Measurements from ENCODE around the gene MTARC1. TPM values are rescaled to one million over a fixed set of nuclear protein-coding genes. Genes with fewer than 3 reads are reported as not detected.

The MTARC1 gene
- 8.0 to 9.4 TPM (median 9.0 TPM) in 5 replicates for total RNA-seq (2022; extraction: Qiagen RNA extraction)

DNA sequence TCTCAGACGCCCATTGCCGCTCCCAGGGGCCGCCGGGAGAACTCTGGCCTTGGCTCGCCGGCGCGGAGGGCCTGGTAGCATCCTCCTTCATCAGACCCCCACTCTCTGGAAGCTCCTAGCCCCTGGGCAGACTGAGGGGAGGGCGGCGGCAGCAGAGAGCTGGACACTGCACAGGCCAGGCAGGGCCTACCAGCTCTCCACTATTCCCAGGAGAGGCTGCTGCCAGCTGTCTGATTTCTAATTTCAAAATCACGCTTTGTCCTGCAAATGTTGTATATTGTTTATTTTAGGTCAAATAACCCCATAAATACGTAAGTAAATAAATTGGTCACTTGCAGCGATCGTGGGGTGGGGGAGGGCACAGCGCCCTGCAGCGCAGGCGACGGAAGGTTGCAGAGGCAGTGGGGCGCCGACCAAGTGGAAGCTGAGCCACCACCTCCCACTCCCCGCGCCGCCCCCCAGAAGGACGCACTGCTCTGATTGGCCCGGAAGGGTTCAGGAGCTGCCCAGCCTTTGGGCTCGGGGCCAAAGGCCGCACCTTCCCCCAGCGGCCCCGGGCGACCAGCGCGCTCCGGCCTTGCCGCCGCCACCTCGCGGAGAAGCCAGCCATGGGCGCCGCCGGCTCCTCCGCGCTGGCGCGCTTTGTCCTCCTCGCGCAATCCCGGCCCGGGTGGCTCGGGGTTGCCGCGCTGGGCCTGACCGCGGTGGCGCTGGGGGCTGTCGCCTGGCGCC, at the start of gene MTARC1:
Gene MTARC1 (plus strand): TSS at position 577 of the 732 bp plus-strand sequence. CDS start 32 bp downstream, at position 609.

DNA sequence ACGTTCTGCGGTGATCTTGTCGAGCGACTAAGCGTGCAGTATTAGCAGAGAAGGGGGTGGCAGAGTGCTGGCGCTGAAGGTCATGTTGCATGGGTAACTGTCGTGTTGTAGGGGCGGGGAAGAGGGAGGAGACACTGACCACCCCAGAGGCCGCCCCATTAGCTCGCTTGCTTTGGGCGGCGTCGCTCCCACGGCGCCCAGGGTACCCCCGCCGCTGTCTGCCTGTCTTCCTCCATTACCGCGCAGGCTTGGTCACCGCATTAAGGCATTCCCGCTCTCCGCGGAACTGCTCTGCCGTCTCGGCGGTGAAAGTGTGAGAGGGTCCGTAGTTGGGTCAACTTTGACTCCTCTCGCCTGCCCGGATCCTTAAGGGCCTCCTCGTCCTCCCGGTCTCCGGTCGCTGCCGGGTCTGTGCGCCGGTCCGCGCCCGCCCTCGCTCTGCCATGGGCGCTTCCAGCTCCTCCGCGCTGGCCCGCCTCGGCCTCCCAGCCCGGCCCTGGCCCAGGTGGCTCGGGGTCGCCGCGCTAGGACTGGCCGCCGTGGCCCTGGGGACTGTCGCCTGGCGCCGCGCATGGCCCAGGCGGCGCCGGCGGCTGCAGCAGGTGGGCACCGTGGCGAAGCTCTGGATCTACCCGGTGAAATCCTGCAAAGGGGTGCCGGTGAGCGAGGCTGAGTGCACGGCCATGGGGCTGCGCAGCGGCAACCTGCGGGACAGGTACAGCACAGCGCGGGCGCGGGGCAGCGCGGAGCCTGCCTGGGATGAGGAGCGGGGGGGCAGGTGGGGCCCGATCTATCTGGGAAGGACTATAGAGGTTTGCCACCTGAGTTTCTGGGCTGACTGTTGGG, 38.4 kb upstream of the MTARC1 start, which contains the start of gene MTARC2:
Gene MTARC2 (plus strand): TSS at position 234 of the 846 bp plus-strand sequence. CDS start 210 bp downstream, at position 444.

Other genes starting within 250 kb of the MTARC1 start
- 4.7 to 6.8 TPM (median 5.9 TPM) in 5 replicates for gene C1orf115, start 96.5 kb upstream of the MTARC1 start, total RNA-seq (2022; extraction: Qiagen RNA extraction)
- 9.7 to 13.4 TPM (median 12.8 TPM) in 5 replicates for gene MTARC2, start 38.6 kb upstream of the MTARC1 start, total RNA-seq (2022; extraction: Qiagen RNA extraction)
- gene HLX, start 92.5 kb downstream of the MTARC1 start, total RNA-seq (2022; extraction: Qiagen RNA extraction) = 3.2 to 4.2 TPM (median 3.6 TPM) in 5 replicates